Mesendoderm (in vitro differentiated cells): ENCODE measurements around the gene PARP4.
"Not testable (repeated sequence)": the region's sequence is repeated elsewhere in the genome, so short reads cannot be mapped to it uniquely, and the experiment has no call there.

ENCODE experiments used
- DNase-seq: peaks from one replicate; pipeline ENCODE4 v3.0.0; 2013
- H2AK5ac ChIP-seq: 2 replicates; pipeline ENCODE4 v1.6.1; 2013; ENCODE audit warnings: low read length, inconsistent platforms
- H2BK120ac ChIP-seq: 2 replicates; pipeline ENCODE4 v1.6.1; 2013; ENCODE audit warnings: low read depth, mild to moderate bottlenecking, low read length, moderate library complexity, mixed read lengths
- H2BK15ac ChIP-seq: replicated peaks from 2 replicates; pipeline ENCODE4 v1.6.1; 2013; ENCODE audit warnings: low read depth, mild to moderate bottlenecking, moderate library complexity
- H2BK5ac ChIP-seq: 2 replicates; pipeline ENCODE4 v1.6.1; 2013; ENCODE audit warnings: low read length, inconsistent platforms
- H3K18ac ChIP-seq: 2 replicates; pipeline ENCODE4 v1.6.1; 2013; ENCODE audit warnings: mild to moderate bottlenecking, low read length, mixed read lengths
- H3K23ac ChIP-seq: one replicate; pipeline ENCODE4 v1.6.1; 2013; ENCODE audit warnings: low read length
- H3K27ac ChIP-seq: 2 replicates; pipeline ENCODE4 v1.5.1; 2013; ENCODE audit warnings: low read depth, mild to moderate bottlenecking, inconsistent platforms, low read length, moderate library complexity
- H3K27me3 ChIP-seq: 2 replicates; pipeline ENCODE4 v1.6.1; 2013; ENCODE audit warnings: low read length, control low read depth, mild to moderate bottlenecking, inconsistent platforms; ENCODE audit not compliant: insufficient read depth, poor library complexity
- H3K36me3 ChIP-seq: 2 replicates; pipeline ENCODE4 v1.6.1; 2013; ENCODE audit warnings: low read length, inconsistent platforms; ENCODE audit not compliant: control insufficient read depth, insufficient read depth
- H3K4ac ChIP-seq: one replicate; pipeline ENCODE4 v1.6.1; 2013; ENCODE audit warnings: low read depth, mild to moderate bottlenecking, low read length, moderate library complexity
- H3K4me1 ChIP-seq: 2 replicates; pipeline ENCODE4 v1.6.1; 2013; ENCODE audit warnings: low read depth, low read length, inconsistent platforms; ENCODE audit not compliant: control insufficient read depth
- H3K4me2 ChIP-seq: 2 replicates; pipeline ENCODE4 v1.6.1; 2013; ENCODE audit warnings: low read length
- H3K4me3 ChIP-seq: 2 replicates; pipeline ENCODE4 v1.5.1; 2013; ENCODE audit warnings: mild to moderate bottlenecking, low read length
- H3K56ac ChIP-seq: one replicate; pipeline ENCODE4 v1.6.1; 2013; ENCODE audit warnings: low read length
- H3K79me1 ChIP-seq: 2 replicates; pipeline ENCODE4 v1.6.1; 2013; ENCODE audit warnings: low read length, inconsistent platforms
- H3K79me2 ChIP-seq: 2 replicates; pipeline ENCODE4 v1.6.1; 2013; ENCODE audit warnings: mild to moderate bottlenecking, low read length; ENCODE audit not compliant: control insufficient read depth, insufficient read depth
- H3K9ac ChIP-seq: 2 replicates; pipeline ENCODE4 v1.6.1; 2013; ENCODE audit warnings: low read length, inconsistent platforms
- H4K5ac ChIP-seq: one replicate; pipeline ENCODE4 v1.6.1; 2013; ENCODE audit warnings: low read length
- H4K8ac ChIP-seq: one replicate; pipeline ENCODE4 v1.6.1; 2013; ENCODE audit warnings: low read depth, mild to moderate bottlenecking, control low read depth, low read length, moderate library complexity
- WGBS: extraction: QIAGEN DNeasy Blood & Tissue Kit; methylation state at CpG from one replicate; pipeline ENCODE4 v1.1.7; 2013; ENCODE audit warnings: low lambda C conversion rate, missing lambda C conversion rate; ENCODE audit not compliant: insufficient coverage; ENCODE audit errors: extremely low coverage; 5-methylcytosine and 5-hydroxymethylcytosine counted together

Gene PARP4

GRCh38 chr13:24541476-24542352 is 29.1 kb upstream of the PARP4 start:
- not testable (repeated sequence) for H4K8ac ChIP-seq, H2AK5ac ChIP-seq, H2BK120ac ChIP-seq, H3K27me3 ChIP-seq, H3K79me2 ChIP-seq, H3K27ac ChIP-seq, H3K79me1 ChIP-seq, H3K4me1 ChIP-seq, H3K4ac ChIP-seq, H3K18ac ChIP-seq, H3K23ac ChIP-seq, H4K5ac ChIP-seq, H3K36me3 ChIP-seq, H3K4me3 ChIP-seq, H2BK5ac ChIP-seq, H2BK15ac ChIP-seq
- DNase-seq = peak; percentile 82
- peak overlapping the region; percentile 63 for H3K56ac ChIP-seq
- no CpG with 5 or more reads among the region's 73 CpGs for WGBS
- H3K4me2 ChIP-seq = peak overlapping the region; percentile 38
- peak overlapping the region; percentile 59 for H3K9ac ChIP-seq

- H3K18ac ChIP-seq = no peak overlapping the region
- no peak overlapping the region for H2BK15ac ChIP-seq
- no peak overlapping the region for H2AK5ac ChIP-seq
- peak overlapping the region; percentile 63 for H3K56ac ChIP-seq
- H4K8ac ChIP-seq = no peak overlapping the region
- H3K79me2 ChIP-seq = no peaks in the 10 kb centered on the region
- no peak overlapping the region for H2BK120ac ChIP-seq
- no peak for DNase-seq
- no peak overlapping the region for H2BK5ac ChIP-seq
- H3K4me1 ChIP-seq = no peaks in the 10 kb centered on the region
- H3K36me3 ChIP-seq = no peaks in the 10 kb centered on the region
- no peak overlapping the region for H4K5ac ChIP-seq
- H3K23ac ChIP-seq = peak overlapping the region; percentile 48
- H3K4me3 ChIP-seq = no peak overlapping the region
- H3K79me1 ChIP-seq = no peaks in the 10 kb centered on the region
- H3K27ac ChIP-seq = no peak overlapping the region
- H3K4me2 ChIP-seq = peak overlapping the region; percentile 38
- WGBS = no CpG with 5 or more reads among the region's 11 CpGs
- H3K4ac ChIP-seq = no peak overlapping the region
- no peaks in the 10 kb centered on the region for H3K27me3 ChIP-seq
- peak overlapping the region; percentile 59 for H3K9ac ChIP-seq
Observed at GRCh38 chr13:24541127-24541475, 28.5 kb upstream of the PARP4 start.

GRCh38 chr13:24540236-24541126 is 27.9 kb upstream of the PARP4 start:
- no peak overlapping the region for H2BK5ac ChIP-seq
- no peak overlapping the region for H4K8ac ChIP-seq
- H2BK15ac ChIP-seq = no peak overlapping the region
- H4K5ac ChIP-seq = no peak overlapping the region
- H3K4me3 ChIP-seq = no peak overlapping the region
- no peak overlapping the region for H3K27ac ChIP-seq
- peak overlapping the region; percentile 59 for H3K9ac ChIP-seq
- no CpG with 5 or more reads among the region's 32 CpGs for WGBS
- no peaks in the 10 kb centered on the region for H3K27me3 ChIP-seq
- no peak overlapping the region for H2BK120ac ChIP-seq
- H3K79me2 ChIP-seq = no peaks in the 10 kb centered on the region
- H3K4me2 ChIP-seq = no peak overlapping the region
- peak; percentile 72 for DNase-seq
- no peak overlapping the region for H3K23ac ChIP-seq
- no peak overlapping the region for H3K18ac ChIP-seq
- H3K79me1 ChIP-seq = no peaks in the 10 kb centered on the region
- H3K36me3 ChIP-seq = no peaks in the 10 kb centered on the region
- H2AK5ac ChIP-seq = no peak overlapping the region
- H3K4me1 ChIP-seq = no peaks in the 10 kb centered on the region
- H3K4ac ChIP-seq = no peak overlapping the region
- H3K56ac ChIP-seq = no peak overlapping the region

- no peaks in the 10 kb centered on the region for H3K27me3 ChIP-seq
- no peak overlapping the region for H4K8ac ChIP-seq
- H3K36me3 ChIP-seq = no peaks in the 10 kb centered on the region
- H3K4me2 ChIP-seq = no peak overlapping the region
- no peak overlapping the region for H3K9ac ChIP-seq
- H2BK120ac ChIP-seq = no peak overlapping the region
- H3K23ac ChIP-seq = no peak overlapping the region
- no peak overlapping the region for H3K4ac ChIP-seq
- no peak overlapping the region for H3K27ac ChIP-seq
- no peaks in the 10 kb centered on the region for H3K79me2 ChIP-seq
- WGBS = no CpG with 5 or more reads among the region's 11 CpGs
- H3K4me3 ChIP-seq = no peak overlapping the region
- H2AK5ac ChIP-seq = no peak overlapping the region
- no peak overlapping the region for H4K5ac ChIP-seq
- no peaks in the 10 kb centered on the region for H3K79me1 ChIP-seq
- H3K56ac ChIP-seq = no peak overlapping the region
- no peaks in the 10 kb centered on the region for H3K4me1 ChIP-seq
- no peak overlapping the region for H2BK5ac ChIP-seq
- no peak overlapping the region for H3K18ac ChIP-seq
- no peak for DNase-seq
- no peak overlapping the region for H2BK15ac ChIP-seq
Observed at GRCh38 chr13:24539500-24540165, 27.1 kb upstream of the PARP4 start.

GRCh38 chr13:24529478-24529877 is 16.9 kb upstream of the PARP4 start:
- no peaks in the 10 kb centered on the region for H3K36me3 ChIP-seq
- no peak overlapping the region for H3K56ac ChIP-seq
- no peaks in the 10 kb centered on the region for H3K79me2 ChIP-seq
- H2BK15ac ChIP-seq = no peak overlapping the region
- no peak overlapping the region for H4K5ac ChIP-seq
- no peak overlapping the region for H3K23ac ChIP-seq
- H3K27ac ChIP-seq = no peak overlapping the region
- no peak overlapping the region for H4K8ac ChIP-seq
- no peak overlapping the region for H3K9ac ChIP-seq
- DNase-seq = no peak
- no peak overlapping the region for H3K4ac ChIP-seq
- H3K27me3 ChIP-seq = no peaks in the 10 kb centered on the region
- no peak overlapping the region for H3K4me2 ChIP-seq
- no peak overlapping the region for H2BK5ac ChIP-seq
- no peaks in the 10 kb centered on the region for H3K4me1 ChIP-seq
- H3K18ac ChIP-seq = no peak overlapping the region
- H3K79me1 ChIP-seq = no peaks in the 10 kb centered on the region
- H3K4me3 ChIP-seq = no peak overlapping the region
- WGBS = no CpG with 5 or more reads among the region's 1 CpG
- no peak overlapping the region for H2BK120ac ChIP-seq
- no peak overlapping the region for H2AK5ac ChIP-seq
